ENCODE results near the gene TEX11.
A peak's percentile ranks its signal among the peaks of the same experiment; 100 is the strongest.
"Not testable (repeated sequence)": the region's sequence is repeated elsewhere in the genome, so short reads cannot be mapped to it uniquely, and the experiment has no call there.

The TEX11 gene

GRCh38 chrX:70587158-70587557, 321.4 kb downstream of the TEX11 start:
- not testable (repeated sequence) for DNase-seq (ENCODE audit: low read depth)

DNA sequence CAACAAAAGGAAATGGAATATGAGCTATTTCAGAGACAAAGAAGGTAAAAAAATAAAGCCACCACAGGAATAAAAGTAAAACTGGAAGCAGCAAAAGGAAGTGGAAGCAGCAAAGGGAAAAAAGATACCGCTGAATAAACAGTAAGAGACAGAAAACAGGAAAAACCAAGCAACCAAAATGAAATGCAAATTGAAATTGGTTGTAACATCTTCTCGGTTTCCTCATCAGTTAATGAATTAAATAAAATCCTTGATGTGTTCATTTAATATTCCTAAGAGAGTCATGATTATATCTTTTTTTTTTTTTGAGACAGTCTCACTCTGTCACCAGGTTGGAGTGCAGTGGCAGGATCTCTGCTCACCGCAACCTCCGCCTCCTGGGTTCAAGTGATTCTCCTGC, 331.1 kb downstream of the TEX11 start:
- DNase-seq (ENCODE audit: low read depth): no peak

DNA sequence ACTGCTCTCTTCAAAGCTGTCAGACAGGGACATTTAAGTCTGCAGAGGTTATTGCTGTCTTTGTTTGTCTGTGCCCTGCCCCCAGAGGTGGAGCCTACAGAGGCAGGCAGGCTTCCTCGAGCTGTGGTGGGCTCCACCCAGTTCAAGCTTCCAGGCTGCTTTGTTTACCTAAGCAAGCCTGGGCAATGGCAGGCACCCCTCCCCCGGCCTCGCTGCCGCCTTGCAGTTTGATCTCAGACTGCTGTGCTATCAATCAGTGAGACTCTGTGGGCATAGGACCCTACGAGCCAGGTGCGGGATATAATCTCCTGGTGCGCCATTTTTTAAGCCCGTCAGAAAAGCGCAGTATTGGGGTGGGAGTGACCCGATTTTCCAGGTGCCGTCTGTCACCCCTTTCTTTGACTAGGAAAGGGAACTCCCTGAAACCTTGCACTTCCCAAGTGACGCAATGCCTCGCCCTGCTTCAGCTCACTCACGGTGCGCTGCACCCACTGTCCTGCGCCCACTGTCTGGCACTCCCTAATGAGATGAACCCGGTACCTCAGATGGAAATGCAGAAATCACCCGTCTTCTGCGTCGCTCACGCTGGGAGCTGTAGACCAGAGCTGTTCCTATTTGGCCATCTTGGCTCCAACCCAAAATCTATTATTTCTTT, 338.5 kb downstream of the TEX11 start:
- not testable (repeated sequence) for DNase-seq (ENCODE audit: low read depth)

DNA sequence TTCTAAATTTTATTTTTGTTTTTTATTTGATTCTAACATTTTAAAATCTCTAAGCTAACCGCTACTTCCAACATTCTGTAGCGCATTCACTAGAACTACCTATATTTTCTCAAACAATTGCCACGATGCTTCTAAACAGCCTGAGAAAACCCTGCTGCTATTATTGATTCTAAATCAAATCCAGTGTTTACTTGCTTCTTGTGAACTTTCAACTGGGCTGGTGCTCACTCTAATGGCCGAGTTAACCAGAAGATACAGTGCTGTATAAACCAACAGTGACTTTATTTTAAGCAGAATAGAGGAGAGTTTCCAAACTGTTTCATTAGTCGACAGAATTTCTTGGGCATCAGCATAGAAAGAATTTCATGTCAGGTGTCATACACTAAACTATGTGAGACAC, 353.6 kb downstream of the TEX11 start:
- DNase-seq (ENCODE audit: low read depth): no peak

DNA sequence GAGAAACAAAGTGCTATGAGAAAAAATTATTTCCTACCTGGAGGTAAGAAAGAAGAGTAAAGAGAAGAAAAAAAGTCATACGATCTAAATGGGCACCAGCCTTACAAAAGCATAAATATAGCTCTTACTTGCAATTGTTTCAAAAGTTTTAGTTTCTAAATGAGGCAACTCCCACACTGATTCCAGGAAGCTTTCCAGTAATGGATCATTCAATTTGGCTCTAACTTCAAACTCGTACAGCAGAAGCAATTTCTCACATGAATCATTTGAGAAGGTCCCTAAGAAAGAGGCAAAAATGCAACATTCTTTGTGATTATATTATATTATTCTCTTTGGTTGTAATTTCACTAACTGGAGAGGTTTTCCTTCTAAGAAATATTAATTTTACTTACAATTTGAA, 354.0 kb downstream of the TEX11 start:
- DNase-seq (ENCODE audit: low read depth): no peak

- peak; percentile 34 for DNase-seq (ENCODE audit: low read depth)
These were observed 354.4 kb downstream of the TEX11 start for GRCh38 chrX:70554081-70554480.

DNA sequence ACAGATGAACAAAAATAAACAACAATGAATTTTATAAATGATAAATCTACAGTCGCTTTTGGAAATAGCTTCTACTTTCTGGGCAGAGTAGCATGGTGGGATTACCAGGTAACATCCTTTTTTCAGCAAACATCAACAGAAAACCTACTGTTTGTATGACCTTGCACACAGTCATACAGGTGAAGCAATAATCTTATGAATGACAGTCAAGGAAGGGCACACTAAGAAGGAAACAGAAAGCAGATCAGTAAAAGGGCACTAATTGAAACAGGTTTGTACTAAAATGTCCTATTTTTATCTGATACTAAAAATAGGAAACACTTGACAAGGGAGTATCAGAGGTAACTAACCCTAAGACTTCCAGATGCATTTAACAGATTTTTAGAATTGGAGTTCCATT, 355.0 kb downstream of the TEX11 start:
- DNase-seq (ENCODE audit: low read depth): no peak

DNA sequence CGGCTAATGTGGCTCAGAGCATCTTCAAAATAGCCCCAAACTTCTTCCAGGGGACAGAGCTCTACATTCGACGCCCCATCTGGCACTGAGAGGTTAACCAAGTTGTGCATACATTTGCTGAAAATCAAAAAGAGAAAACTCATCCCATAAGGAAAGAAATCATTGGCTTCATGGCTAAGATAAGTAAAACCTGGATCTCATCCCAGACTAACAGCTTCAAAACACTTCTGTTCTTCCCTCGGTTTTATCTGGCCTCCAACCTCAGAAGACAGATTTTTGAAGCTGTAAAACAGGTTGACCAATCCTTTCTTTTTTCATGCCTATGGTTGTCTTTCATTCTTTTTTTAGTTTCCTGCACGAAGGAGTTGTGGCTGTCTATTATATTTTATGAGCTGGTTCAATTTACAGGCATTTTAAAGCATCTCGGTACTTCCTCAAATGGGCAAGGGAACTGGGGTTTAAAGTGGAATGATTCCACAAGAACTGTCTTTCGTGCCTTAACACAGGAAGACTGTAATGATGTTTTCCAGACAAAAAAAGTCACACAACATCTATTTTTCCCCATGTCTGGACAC, 356.3 kb downstream of the TEX11 start:
- DNase-seq (ENCODE audit: low read depth): no peak

DNA sequence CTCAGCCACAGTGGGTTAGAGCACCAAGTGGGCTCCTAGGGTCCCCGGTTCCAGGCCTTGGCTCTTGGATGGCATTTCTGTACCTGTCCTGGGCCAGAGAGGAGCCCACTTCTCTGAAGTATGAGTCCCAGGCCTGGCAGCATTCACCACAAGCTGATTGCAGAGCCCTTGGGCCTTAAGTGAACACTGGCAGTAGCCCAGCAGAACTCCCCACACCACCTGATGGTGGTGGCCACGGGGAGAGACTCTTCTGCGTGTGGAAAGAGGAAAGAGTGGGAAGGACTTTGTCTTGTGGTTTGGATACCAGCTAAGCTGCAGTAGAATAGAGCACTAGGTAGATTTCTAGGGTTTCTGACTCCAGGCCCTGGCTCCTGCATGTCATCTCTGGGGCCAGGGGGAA, 359.1 kb downstream of the TEX11 start:
- DNase-seq (ENCODE audit: low read depth): no peak

GRCh38 chrX:70535198-70535597, 373.3 kb downstream of the TEX11 start:
- DNase-seq (ENCODE audit: low read depth): no peak

GRCh38 chrX:70527610-70528345, 380.7 kb downstream of the TEX11 start:
- DNase-seq (ENCODE audit: low read depth): no peak

GRCh38 chrX:70527053-70527452, 381.5 kb downstream of the TEX11 start:
- DNase-seq (ENCODE audit: low read depth): no peak

- DNase-seq (ENCODE audit: low read depth): no peak
These were observed 382.8 kb downstream of the TEX11 start for GRCh38 chrX:70525733-70526132.

DNA sequence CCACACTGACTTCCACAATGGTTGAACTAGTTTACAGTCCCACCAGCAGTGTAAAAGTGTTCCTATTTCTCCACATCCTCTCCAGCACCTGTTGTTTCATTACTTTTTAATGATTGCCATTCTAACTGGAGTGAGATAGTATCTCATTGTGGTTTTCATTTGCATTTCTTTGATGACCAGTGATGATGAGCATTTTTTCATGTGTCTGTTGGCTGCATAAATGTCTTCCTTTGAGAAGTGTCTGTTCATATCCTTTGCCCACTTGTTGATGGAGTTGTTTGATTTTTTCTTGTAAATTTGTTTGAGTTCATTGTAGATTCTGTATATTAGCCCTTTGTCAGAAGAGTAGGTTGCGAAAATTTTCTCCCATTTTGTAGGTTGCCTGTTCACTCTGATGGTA, 392.8 kb downstream of the TEX11 start:
- not testable (repeated sequence) for DNase-seq (ENCODE audit: low read depth)

DNA sequence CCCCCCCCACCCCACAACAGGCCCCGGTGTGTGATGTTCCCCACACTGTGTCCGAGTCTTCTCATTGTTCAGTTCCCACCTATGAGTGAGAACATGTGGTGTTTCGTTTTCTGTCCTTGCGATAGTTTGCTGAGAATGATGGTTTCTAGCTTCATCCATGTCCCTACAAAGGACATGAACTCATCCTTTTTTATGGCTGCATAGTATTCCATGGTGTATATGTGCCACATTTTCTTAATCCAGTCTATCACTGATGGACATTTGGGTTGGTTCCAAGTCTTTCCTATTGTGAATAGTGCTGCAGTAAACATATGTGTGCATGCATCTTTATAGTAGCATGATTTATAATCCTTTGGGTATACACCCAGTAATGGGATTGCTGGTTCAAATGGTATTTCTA, 393.2 kb downstream of the TEX11 start:
- DNase-seq (ENCODE audit: low read depth): not testable (repeated sequence)

DNA sequence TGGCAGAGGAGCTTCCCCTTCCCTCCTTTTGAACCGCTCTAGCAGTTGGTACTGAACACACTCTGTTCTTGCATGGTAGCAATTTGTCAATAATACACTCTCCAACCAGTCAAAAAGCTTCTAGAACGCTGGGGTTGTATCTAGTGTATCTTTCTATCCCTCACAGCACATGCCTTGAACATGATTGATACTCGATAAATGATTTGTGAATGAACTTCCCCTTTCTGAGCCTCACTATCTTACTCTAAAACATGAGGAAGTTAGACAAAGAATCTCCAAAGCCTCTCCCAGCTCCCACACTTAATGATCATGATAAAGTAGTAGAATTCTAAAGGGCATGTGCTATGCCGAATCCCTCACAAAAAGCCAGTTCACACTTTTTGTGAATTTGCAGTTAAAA, 399.4 kb downstream of the TEX11 start:
- DNase-seq (ENCODE audit: low read depth): no peak

GRCh38 chrX:70508296-70508911, 400.1 kb downstream of the TEX11 start:
- DNase-seq (ENCODE audit: low read depth): peak; percentile 49

DNA sequence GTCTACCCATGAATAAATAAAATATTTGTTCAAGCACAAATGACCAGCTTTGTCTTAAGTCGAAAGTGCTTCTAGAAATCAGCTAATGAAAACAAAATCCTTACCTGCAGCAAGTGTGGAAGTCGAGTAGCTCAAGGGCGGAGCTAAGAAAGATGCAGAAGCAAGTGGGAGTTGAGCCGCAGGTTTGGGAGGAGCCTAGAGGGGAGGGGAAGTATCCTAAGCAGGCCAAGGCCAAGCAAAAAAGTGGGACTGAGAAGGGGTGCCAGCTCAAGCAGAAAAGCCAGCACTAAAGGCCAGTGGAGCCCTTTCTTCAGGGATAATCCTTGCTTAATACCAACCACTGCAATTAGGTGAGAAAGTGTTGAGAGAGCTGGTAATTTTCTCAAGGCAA, 403.1 kb downstream of the TEX11 start:
- DNase-seq (ENCODE audit: low read depth): no peak

GRCh38 chrX:70504772-70505450, 403.6 kb downstream of the TEX11 start:
- no peak for DNase-seq (ENCODE audit: low read depth)

DNA sequence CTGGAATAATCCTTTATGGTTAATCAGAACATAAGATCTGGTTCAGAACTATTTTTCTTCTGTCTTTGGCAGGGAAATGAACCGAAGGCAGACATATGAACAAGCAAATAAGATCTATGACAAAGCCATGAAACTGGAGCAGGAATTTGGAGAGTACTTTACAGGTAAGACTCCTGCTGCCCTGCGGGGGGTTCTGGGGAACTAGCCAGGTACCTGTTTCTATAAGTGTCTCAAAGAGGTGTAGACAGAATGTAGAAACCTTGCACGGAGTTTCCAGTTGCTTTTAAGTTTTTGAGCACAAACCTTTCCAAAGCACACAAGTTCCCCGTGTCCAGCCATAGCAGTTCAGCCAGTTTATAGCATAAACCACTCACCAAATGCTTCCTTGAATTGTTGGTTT, 407.7 kb downstream of the TEX11 start:
- no peak for DNase-seq (ENCODE audit: low read depth)

GRCh38 chrX:70498129-70498528, 410.4 kb downstream of the TEX11 start:
- DNase-seq (ENCODE audit: low read depth): no peak

DNA sequence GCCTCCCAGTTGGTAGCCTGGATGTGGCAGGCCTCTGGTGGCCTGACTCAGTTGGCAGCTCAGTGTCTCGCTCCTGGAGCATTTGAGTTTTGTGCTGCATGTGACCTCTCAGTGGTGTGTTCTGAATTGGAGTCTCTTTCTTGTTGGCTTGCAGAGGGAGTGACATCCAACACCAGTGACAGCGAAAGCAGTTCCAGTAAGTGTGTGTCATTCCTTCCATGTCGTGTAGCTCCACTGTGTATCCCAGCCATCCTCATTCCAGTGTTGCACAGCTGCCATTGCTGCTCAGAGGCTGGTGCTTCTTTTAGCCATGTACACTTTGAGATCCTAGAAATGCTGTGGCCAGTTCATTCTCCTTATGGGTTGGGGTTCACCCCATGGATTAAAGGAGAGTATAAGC, 411.5 kb downstream of the TEX11 start:
- DNase-seq (ENCODE audit: low read depth): no peak

DNA sequence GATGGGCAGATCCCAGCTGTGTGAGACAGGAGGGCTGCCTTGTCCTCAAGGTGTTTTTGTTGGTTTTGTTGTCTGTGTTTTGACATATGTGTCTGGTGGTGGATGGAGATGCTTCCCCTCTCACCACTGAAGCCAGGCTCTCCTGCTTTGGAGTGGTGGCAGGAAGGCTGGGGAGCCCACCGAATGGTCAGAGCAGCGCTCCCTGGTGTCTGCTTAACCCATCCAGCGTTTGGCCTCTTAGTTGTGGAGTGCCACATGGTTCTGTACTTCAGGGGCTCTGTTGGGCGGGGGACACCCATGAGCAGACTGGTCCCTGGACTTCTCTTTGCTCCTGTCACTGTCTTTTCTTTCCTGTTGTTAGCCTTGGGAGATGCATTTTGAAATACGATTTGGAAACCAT, 412.0 kb downstream of the TEX11 start:
- no peak for DNase-seq (ENCODE audit: low read depth)

Data from ELR (cell line).